BJ (cell line): ENCODE data around the gene RALGDS. TPM values are rescaled to one million over a fixed set of nuclear protein-coding genes. Genes with fewer than 3 reads are reported as not detected.

ENCODE experiments used
- CTCF ChIA-PET: fragments of 350-600 bp; formaldehyde crosslinking; extraction: SDS; loops from one replicate; lab custom pipeline; 2021; ENCODE audit warnings: antibody characterized with exemption, inconsistent platforms; lab: Yijun Ruan, JAX
- POLR2A ChIA-PET: fragments of 300-600 bp; sonication (Branson Sonifier 250); formaldehyde crosslinking; extraction: SDS; loops from one replicate; lab custom pipeline; 2021; ENCODE audit warnings: antibody characterized with exemption; lab: Charles Lee
- DNase-seq: peaks from one replicate; pipeline ENCODE4 v3.0.0-alpha.2; 2011; ENCODE audit warnings: low read depth
- H3K27me3 ChIP-seq: 2 replicates; pipeline ENCODE4 v1.6.0; 2011; ENCODE audit warnings: low read length; ENCODE audit not compliant: control insufficient read depth, insufficient read depth
- H3K36me3 ChIP-seq: 2 replicates; pipeline ENCODE4 v1.5.1; 2011; ENCODE audit warnings: low read length; ENCODE audit not compliant: control insufficient read depth, insufficient read depth
- H3K4me3 ChIP-seq: 2 replicates; pipeline ENCODE4 v1.5.1; 2011; ENCODE audit warnings: low read depth, mild to moderate bottlenecking, control low read depth, low read length
- CTCF ChIP-seq: IDR thresholded peaks from 2 replicates; pipeline ENCODE4 v1.5.1; 2011; ENCODE audit warnings: low read depth, mild to moderate bottlenecking, control low read depth, inconsistent platforms, low read length, moderate library complexity; ENCODE audit not compliant: insufficient read depth
- polyA plus RNA-seq: library from polyadenylated mRNA; depleted of rRNA; stranded (reverse); fragments of >200 nt; gene quantifications from 2 replicates; pipeline ENCODE4 v1.2.3, GENCODE V29; 2011

RALGDS gene
- polyA plus RNA-seq, 1 experiment = 25.1 TPM

GRCh38 chr9:133151601-133152525 is 30.8 kb upstream of the RALGDS start:
- no peak for DNase-seq
- ChIA-PET POLR2A (no interaction called here), CTCF (interaction anchor here (0.5 to 11.8 kb wide), 8 partner anchors 9 to 500 kb away, joined by 3 to 505 read pairs (median 3); partner anchors contain the start of gene RALGDS)

GRCh38 chr9:133151041-133151440 is 30.0 kb upstream of the RALGDS start:
- no peak for TF ChIP-seq CTCF
- no peak for DNase-seq
- Histone ChIP-seq H3K4me3 (no peak overlapping the region), H3K27me3 (no peaks in the 10 kb centered on the region), H3K36me3 (no peaks in the 10 kb centered on the region)
- CTCF ChIA-PET = interaction anchor here (1.0 to 11.8 kb wide), 5 partner anchors 35 to 129 kb away, joined by 3 to 505 read pairs (median 4); partner anchors contain the start of gene RALGDS
- POLR2A ChIA-PET = no interaction called here

More at GRCh38 chr9:133151601-133152525, 30.8 kb upstream of the RALGDS start:
- Histone ChIP-seq H3K27me3 (no peaks in the 10 kb centered on the region), H3K36me3 (no peaks in the 10 kb centered on the region), H3K4me3 (no peak overlapping the region)
- no peak for TF ChIP-seq CTCF

- peak; percentile 24; the same call in 1 of the 2 replicates for TF ChIP-seq CTCF
- no peaks in the 10 kb centered on the region for H3K36me3 ChIP-seq
- DNase-seq = peak; percentile 52
- no peaks in the 10 kb centered on the region for H3K27me3 ChIP-seq
- ChIA-PET CTCF (interaction anchor here (1.3 to 11.8 kb wide), 8 partner anchors 11 to 127 kb away, joined by 4 to 505 read pairs (median 18); partner anchors contain the start of gene RALGDS), POLR2A (no interaction called here)
- H3K4me3 ChIP-seq = peak overlapping the region; percentile 79
Observed at GRCh38 chr9:133149130-133150015, 28.3 kb upstream of the RALGDS start.

- ChIA-PET CTCF (interaction anchor here (0.8 to 11.8 kb wide), 23 partner anchors 9 to 126 kb away, joined by 3 to 505 read pairs (median 7); partner anchors contain the start of genes GBGT1, GTF3C5 and RALGDS), POLR2A (no interaction called here)
- no peaks in the 10 kb centered on the region for H3K27me3 ChIP-seq
- DNase-seq = no peak
- no peak for TF ChIP-seq CTCF
- H3K36me3 ChIP-seq = no peaks in the 10 kb centered on the region
- H3K4me3 ChIP-seq = peak overlapping the region; percentile 79
Observed at GRCh38 chr9:133148199-133149129, 27.4 kb upstream of the RALGDS start.
